SW 1271 (cell line): ENCODE data around the gene EFEMP1.

Experiments
- DNase-seq, 2 experiments: peaks; one replicate each; lab custom pipeline; 2025; lab: John Stamatoyannopoulos, UW

The EFEMP1 gene, protein sequence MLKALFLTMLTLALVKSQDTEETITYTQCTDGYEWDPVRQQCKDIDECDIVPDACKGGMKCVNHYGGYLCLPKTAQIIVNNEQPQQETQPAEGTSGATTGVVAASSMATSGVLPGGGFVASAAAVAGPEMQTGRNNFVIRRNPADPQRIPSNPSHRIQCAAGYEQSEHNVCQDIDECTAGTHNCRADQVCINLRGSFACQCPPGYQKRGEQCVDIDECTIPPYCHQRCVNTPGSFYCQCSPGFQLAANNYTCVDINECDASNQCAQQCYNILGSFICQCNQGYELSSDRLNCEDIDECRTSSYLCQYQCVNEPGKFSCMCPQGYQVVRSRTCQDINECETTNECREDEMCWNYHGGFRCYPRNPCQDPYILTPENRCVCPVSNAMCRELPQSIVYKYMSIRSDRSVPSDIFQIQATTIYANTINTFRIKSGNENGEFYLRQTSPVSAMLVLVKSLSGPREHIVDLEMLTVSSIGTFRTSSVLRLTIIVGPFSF

DNA sequence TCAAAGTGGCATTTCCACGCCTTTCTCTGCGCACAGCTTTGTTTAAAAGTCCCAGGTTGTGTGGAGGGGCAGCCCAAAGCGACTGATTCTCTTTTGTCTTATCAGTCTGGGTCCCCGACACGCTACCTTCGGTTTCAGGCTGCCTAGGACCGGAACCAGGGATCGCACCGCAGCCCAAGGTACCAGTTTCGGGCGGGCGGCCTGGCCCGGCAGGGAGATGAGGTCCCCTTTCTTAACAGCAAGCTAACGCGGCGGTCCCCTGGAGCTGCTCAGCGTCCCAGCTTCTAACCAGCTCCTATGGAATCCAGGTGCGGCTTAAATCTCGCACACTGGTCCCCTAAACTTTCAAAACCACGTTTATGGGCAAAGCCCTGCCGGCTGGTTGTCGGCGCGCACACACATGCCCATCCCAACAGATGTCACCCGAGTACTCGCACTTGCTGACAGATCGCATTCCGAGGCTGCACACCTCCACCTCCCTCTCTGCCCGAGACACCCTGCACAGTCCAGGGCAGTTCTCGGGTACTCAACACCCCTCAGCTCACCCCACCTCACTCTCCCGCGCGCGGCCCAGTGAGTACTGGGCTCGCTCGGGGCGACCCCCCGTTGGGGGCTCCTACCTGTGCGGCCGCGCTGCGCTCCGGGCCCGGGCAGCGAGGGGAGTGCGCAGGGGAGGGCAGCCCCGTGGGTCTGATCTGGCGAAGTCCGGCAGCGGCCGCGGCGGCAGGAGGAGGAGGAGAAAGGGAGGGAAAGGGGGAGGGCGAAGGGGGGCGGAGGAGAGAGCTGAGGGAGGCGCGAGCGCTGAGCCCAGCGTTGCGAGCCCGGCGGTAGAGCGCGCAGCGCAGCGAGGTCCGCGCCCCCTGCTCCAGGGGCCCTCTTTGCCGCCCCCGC, at the start of gene EFEMP1:
EFEMP1 (minus strand) TSS at position 692 of the 891 bp plus-strand sequence. CDS start 1,342 bp downstream, outside the sequence.
- no peak for DNase-seq

DNA sequence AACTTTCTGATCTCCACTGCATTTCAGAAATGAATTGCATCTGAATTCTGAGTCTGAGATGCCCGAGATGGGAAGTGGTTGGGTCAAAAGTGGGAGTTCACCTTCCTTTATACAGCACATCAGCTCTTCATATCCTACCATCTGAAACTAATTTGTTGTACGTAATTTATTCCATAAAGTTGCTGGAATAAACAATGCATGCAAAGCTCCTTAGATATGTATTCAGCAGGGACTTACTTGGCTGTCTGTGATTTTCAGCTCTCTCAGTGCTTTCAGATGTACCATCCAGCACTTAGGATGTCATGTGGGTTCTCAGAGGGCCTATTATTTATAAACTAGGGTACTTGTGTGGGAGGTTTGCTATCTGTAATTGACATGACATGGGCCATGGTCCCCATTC, 46.9 kb upstream of the EFEMP1 start:
- no peak for DNase-seq

DNA sequence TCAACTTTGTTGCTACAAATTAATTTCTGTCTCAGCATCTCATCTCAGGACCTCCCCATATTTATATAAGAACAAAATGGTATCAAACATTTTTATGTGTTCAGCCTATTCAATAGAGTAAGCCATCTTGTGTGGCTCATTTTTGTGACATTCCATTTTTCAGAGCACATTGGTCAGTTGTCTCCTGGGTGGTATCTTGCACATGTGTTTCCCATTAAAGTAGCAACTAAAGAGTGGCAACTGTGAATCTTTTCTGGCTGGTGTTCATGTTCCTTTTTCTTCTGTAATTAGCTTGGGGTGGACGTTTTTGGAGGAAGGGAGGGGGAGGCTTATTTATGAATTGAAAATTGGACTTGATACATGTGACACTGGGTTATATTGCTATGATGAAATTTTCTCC, 45.4 kb upstream of the EFEMP1 start:
- DNase-seq, result no peak

DNA sequence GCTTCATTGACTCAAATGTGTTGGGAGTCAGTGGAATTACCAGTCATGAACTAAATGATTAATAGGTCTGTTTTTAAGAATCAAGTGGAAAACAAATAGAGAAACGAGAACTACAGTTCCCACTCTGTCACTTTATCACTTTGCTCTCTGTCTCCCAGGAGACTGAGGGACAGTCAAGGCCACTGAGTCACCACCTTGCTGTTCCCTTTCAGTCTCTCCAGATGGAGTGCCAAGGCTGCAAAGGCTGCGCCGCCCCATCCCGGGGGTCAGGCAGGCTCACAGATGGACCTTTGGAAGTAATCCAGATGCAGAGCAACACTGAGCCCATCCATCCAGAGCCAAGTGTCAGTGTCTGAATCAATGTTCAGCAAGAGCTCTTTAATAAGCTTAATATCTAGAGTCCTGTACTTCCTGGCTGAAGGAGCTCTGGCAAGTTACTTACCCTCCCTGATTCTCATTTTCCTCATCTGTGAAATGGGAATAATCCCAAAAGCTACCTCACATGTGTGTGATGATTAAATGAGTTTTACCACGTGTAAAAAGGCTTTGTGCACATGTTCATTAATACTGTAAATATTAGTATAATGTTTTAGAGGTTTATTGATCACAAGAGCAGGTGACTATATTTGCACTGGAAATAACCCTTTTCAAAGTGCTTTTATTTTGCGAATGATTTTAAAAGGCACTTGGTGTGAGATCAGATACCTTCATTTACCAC, 43.0 kb upstream of the EFEMP1 start:
- DNase-seq, result no peak

DNA sequence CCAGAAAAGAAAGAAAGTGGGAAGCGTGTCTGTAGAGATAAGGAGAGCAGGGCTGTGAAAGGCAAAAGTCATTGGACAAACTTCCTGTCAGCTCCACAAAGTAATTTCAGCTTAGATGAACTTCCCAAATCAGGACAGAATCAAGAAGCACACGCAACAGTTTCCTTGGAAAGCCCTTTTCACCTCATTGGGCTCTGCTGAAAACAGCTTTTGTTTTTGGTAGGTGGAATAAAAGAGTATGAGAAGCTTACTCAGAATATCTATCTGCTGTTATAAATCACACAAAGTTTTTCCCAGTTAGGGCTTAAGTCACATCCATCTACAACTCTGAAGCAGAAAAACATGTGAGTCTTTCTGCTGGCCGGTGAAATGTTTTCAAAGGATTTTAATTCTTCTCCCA, 42.4 kb upstream of the EFEMP1 start:
- DNase-seq, result no peak

DNA sequence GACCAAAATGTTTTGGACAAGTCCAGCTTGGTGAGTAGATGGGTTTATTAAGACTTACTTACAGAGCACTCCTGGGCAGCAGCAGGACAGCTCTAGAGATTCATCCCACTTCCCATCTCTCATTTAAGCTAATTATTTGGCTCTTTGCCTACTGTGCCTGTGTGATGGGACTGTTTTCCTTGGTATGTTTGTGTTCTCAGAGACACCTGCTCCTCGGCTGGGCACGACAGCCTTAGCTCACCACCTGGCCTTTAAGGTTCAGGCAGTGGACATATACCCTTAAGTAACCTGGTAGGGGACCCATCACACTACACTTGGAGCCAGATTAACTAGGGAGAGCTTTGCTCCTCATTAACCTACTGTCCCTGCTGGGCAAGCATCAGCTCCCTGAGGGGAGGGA, 41.7 kb upstream of the EFEMP1 start:
- DNase-seq, result no peak

DNA sequence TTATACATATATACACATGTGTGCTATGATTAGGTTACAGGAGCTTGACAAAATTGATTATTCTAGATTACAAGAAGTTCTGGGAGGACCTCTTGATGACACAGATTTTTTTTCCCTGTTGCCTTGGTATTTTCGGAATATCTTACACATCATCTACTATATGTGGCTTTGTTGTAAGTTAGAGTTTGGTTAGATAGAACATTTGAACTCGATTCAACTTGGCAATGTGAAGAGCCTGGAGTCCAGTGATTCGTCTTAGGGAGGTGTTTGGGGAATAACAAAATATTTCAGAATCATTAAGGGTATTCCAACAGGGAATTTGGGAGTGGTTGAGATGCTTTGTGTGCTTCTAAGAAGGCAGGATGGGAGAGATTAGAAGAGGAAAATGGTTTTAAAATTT, 39.3 kb upstream of the EFEMP1 start:
- DNase-seq, result no peak

DNA sequence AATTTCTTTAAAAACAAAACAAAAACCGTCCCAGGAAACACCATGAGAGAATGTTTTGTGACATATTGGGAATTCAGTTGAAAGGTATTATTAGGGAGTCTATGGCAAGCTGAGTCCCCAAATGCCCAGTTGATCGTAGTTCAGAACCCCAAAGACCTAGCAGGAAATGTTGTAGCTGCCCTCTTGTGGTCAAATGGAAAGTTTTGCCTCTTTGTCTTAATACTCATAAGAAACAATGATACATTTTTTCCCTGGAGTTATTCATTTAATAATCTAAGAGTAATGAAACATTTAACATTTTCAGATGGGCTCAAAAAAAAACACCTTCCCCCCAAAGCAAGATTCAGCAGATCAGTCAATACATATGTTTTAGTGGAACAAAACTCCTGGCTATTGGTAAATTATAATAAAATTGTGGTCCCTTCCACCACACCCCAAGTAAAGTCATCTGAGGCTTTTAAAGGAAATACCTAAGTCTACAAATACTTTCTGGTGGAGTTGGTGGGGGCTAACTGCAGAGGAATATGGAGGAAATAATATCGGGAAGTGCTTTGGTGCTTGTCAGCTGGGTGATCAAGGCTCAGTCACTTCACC, 37.8 kb upstream of the EFEMP1 start:
- peak in 1 of 2 experiments; percentile 43 for DNase-seq

DNA sequence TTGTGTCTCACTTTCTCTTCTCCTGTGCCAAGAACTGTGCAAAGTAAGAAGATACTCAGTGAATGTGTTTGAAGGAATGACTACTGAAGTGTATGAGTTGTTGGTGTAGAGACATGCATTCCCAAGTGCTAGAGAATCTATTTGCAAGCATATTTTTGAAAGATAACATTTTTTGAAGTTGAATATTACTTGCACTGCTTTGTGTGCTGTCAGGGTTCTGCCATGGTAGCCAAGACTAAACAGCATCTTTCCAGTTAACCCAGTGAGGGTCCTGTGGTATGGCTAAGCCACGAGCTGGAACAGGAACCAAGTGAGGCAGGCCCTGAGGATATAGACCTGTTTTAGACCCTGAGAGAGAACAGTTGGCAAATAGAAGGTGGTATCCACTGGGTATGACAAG, 35.2 kb upstream of the EFEMP1 start:
- DNase-seq, result no peak

DNA sequence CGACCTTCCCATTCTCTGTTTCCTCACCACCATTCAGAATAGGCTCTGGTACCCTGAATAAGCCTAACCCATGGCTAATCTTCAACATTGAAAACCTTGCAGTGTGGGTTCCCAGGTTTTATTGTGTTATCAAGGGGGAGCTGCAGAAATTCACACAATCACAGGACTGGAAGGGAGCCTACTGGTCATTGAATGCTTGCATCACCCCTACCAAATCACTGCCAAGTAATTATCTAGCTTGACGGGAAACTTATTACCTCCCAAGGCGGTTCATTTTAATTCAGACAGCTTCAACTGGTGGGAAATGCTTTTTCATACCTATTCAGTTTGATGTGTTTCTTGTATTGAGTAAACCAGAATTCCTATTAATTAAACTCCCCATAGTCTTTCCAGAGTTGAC, 33.6 kb upstream of the EFEMP1 start:
- DNase-seq, result no peak

DNA sequence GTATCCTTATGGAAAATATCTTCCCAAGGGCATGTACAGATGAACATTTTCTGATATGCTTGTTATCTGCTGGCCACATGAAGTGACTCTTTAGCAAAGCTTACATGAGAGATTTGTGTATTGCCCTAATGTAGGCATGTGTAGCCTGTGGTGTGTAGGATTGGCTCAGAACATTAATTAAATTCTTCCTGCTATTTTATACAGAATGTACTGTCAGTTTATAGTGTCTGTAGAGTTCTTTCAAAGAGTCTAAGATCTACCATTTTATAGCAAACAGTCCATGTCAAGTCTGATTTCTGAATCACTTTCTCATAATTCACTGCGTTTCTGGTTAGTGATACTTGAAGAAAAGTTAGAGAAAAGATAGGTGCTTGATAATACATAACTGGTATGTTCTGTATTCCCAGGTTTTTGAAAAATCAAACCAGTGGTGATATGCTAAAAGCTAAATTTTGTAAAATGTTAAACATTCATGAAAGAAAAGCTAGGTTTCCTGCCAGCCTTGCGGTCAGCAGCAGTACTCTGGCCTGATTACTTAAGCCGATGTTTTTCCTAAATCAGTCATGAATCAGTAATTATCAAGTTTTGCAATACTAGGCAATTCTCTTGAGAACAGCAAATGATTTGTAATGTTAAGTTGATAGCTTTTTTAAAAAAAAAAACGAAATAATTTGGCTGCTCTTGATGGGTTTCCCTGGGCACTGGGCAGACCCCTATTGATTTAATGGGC, 30.9 kb upstream of the EFEMP1 start:
- no peak for DNase-seq

DNA sequence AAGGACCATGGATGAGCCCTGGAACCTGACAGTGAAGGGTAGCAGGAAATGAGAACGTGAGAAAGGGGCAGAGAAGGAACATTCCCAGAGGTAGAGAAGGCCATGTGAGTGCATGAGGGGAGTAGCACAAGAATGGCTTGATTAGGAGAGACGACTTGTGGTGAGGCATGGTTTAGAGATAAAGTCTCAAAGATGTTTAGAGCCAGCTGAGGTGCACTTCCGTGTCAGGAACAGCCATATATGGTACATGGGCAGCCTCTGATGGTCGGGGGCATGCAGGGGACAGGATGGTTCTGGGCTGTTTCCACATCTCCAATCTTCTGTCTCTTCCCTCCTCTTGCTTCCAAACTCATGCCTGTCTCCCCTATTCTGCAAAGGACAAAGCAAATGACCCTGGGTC, 28.8 kb upstream of the EFEMP1 start:
- no peak for DNase-seq

DNA sequence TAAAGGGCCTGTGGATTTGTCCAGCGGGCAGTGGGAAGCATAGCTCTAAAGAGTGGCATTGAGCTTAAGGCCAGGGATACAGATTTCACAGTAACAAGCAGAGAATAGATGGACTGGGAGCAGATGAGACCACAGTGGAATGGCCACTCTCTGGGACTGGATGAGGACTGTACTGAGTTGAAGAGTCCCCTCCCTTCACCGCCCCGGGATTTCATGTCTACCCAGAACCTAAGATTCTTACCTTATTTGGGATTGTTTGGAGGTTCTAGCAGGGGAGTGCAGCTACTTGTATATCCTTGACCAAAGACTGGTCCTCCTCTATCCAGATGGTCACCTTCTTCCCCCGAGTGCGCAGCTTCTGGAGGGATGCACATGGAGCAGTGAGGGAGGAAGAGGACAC, 28.0 kb upstream of the EFEMP1 start:
- DNase-seq, result no peak

DNA sequence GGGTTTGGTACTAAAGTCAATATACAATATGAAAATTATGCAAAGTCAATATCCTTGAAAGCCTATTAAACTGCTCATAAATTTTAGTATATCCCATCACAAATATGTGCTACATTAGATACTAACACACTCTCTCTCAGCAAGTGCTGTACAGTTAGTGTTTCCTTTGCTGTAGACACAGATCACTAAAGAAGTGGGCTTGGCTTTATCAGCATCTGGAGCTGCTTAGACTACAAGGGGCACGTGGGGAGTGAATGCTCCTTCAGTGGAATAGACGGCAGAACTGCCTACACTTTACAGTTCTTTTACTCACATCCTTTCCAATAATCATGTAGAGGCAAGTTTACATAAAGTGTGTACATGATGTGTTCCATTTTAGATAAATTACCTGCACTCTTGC, 26.0 kb upstream of the EFEMP1 start:
- DNase-seq, result no peak

DNA sequence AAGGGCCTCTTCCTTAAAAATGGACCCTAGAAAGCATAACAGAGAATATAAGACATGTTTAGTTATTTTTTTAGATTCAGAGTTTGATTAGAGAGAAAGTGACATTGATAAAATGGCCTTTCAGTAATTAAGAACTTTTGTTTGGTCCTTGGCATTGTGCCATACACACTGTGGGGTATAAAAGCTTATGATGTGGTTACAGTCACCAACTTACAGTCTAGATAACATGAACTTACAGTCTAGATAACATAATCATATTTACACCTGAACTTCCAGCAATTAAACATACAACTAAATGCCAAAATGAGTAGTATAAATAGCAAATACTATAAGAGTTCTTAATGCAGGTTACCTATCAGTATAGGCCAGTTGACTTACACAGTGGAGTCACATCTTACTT, 25.6 kb upstream of the EFEMP1 start:
- no peak for DNase-seq

DNA sequence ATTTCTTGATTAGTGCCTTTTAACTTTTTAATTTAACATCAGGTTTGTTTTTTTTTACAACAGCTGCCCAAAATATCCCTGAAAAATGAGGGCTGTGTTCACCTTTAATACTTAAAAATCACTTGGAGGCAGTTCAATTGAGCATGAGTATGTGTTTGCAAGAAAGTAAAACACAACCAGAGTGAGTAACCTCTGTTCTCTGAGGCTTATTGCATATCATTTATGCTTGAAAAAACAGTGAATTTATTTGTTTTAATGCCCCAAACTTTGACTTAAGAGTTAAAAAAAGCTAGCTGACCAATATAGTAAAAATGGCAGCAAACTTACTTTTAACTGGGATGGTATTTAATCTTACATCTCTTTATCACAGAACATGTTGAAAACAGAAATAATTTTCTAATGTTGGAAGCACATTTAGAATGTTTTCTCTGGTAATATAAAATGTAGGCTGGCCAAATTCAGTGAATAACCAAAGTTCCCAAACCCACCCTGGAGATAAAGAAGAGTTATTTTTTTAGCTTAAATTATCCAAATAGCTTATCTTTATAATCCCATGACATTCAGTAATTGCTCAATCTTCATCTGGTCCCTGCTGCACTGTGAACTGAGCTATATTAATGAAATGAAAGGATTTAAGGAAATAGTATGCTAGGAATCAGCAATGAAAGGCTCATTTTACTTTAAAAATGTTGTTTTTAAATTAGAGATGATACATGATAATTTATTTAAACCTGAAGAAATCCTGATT, 24.8 kb upstream of the EFEMP1 start:
- DNase-seq, result no peak

DNA sequence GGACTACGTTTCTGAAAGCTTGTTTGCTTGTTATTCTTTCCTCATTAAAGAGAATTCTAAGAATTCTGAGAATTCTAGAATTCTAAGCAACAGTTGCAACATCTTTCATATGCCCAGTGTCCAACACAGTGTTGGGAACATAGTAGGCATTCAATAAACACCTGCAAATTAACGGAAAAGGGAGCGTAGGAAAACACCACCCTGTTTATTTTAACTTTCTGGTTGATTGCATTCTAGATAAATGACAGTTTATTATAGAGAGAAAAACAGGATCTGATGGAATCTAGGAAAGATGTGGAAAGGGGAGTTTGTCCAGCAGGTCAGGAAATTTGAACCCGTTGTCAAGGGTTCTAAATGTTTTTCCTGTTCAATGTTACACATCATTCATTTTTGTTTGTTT, 24.2 kb upstream of the EFEMP1 start:
- DNase-seq, result no peak

DNA sequence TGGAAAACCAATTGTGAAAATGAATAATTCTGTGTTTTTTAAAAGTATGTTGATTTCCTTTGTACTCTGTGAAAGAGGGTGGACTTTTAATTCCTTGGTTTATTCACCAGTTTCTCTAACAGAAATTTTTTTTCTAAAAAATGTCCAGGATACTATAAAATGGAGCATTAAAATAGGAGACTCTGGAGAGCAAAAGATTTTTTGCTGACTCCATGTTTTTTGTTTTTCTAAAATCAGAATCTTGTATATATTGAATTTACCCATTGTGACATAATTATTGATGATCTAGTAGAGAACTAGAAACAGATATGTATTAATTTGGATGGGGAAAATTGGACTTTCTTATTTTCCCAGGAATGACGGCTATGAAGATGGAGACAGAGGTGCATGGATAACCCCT, 23.2 kb upstream of the EFEMP1 start:
- no peak for DNase-seq

DNA sequence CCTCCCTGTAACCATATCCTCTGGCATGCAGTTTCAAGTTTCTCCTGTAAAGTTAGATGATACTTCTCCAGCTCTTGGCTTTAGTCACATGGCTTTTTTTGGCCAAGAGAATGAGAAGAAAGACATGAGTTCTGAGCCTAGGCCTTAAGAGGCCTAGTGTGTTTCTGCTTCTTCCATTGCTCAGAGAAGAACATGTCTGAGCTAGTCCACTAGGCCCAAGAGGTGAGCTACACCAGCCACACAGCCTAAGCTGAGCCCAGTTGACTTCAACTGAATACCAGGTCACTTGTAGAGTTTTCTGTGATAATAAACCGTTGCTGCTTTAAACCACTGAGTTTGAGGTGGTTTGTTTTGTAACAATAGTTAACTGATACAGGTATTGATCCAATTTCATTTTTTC, 19.9 kb upstream of the EFEMP1 start:
- DNase-seq, result no peak

DNA sequence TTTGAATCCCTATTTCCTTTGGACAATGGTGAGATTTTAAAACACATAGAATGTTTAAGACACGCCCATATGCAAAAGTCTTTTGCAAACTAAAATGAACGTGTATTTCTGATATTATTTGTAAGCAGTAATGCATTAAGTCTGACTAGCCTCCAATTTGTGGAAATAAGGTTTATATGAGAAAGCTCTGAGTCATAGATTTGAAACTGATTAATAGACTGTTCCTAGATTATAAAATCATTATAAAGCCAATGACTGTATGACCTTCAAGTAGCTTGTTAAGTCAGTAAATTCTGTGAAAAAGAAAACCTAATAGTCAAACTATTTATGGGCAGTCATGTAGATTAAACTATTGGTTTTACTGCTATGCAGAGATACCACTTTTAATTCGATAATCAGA, 12.8 kb upstream of the EFEMP1 start:
- no peak for DNase-seq

DNA sequence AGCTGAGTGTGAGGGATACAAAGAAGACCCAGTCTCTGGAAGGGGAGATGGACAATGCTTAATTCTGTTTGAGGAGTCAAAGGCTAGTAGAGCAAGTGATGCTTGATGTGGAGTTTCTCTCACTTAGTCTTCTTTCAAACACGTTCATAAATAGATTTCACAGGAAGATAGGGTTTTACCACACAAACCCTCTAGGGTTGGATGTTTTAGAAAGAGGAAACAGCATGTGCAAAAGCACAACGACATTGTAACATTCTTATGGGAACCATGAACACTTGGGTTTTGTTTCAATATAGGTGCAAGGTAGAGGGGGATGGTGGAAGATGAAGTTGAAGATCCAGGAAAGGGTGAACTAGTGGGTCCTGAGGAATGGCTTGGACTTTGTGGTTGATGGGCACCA, 10.8 kb upstream of the EFEMP1 start:
- DNase-seq, result no peak
